Measurements from ENCODE around the gene ACVRL1. TPM values are rescaled to one million over a fixed set of nuclear protein-coding genes. Genes with fewer than 3 reads are reported as not detected.

The ACVRL1 gene
- total RNA-seq, 1 experiment from 2014 or later: 0.36 TPM

DNA sequence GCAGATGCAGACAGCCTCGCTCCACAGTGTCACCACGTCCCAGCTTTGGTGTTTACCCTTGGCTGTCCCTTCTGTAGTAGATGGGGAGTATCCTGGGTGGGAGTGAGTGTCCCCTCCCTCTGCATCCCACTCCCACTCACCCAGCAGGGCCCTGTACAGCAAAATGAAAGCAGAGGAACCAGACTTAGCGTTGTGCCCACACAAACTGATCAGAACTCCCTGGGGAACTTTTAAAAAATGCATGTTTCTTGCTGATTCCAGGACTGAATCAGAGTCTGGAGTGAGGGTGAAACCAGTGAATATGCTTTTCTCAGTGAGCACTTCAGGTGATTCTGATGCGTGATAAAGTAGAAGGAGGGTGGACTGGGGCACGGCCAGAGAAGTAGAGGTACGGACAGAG is 2.9 kb downstream of the ACVRL1 start:
- DNase-seq (ENCODE audit: low read depth, low spot score): no peak
- intact Hi-C loops (cut with micrococcal nuclease; ENCODE audit: unreplicated experiment) (no loop called here), in situ Hi-C loops (cut with HindIII; ENCODE audit: low pct_unique_long_range_greater_than_20kb, low sequenced_read_pairs) (no loop called here)
- ATAC-seq: no peak
- TF ChIP-seq SIN3A (IDR thresholded peaks at IDR 0.05; ENCODE audit: borderline replicate concordance, insufficient read depth, low read depth, low read length): no peak
- no peak for TF ChIP-seq POLR2AphosphoS5 (IDR thresholded peaks at IDR 0.05; ENCODE audit: low read depth, low read length)
- TF ChIP-seq, protein P1, sequence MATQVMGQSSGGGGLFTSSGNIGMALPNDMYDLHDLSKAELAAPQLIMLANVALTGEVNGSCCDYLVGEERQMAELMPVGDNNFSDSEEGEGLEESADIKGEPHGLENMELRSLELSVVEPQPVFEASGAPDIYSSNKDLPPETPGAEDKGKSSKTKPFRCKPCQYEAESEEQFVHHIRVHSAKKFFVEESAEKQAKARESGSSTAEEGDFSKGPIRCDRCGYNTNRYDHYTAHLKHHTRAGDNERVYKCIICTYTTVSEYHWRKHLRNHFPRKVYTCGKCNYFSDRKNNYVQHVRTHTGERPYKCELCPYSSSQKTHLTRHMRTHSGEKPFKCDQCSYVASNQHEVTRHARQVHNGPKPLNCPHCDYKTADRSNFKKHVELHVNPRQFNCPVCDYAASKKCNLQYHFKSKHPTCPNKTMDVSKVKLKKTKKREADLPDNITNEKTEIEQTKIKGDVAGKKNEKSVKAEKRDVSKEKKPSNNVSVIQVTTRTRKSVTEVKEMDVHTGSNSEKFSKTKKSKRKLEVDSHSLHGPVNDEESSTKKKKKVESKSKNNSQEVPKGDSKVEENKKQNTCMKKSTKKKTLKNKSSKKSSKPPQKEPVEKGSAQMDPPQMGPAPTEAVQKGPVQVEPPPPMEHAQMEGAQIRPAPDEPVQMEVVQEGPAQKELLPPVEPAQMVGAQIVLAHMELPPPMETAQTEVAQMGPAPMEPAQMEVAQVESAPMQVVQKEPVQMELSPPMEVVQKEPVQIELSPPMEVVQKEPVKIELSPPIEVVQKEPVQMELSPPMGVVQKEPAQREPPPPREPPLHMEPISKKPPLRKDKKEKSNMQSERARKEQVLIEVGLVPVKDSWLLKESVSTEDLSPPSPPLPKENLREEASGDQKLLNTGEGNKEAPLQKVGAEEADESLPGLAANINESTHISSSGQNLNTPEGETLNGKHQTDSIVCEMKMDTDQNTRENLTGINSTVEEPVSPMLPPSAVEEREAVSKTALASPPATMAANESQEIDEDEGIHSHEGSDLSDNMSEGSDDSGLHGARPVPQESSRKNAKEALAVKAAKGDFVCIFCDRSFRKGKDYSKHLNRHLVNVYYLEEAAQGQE (IDR thresholded peaks at IDR 0.05; ENCODE audit: insufficient read depth in 1 of 2, low read depth in 2 of 2, low read length in 1 of 2): no peak
- TF ChIP-seq, protein P2, sequence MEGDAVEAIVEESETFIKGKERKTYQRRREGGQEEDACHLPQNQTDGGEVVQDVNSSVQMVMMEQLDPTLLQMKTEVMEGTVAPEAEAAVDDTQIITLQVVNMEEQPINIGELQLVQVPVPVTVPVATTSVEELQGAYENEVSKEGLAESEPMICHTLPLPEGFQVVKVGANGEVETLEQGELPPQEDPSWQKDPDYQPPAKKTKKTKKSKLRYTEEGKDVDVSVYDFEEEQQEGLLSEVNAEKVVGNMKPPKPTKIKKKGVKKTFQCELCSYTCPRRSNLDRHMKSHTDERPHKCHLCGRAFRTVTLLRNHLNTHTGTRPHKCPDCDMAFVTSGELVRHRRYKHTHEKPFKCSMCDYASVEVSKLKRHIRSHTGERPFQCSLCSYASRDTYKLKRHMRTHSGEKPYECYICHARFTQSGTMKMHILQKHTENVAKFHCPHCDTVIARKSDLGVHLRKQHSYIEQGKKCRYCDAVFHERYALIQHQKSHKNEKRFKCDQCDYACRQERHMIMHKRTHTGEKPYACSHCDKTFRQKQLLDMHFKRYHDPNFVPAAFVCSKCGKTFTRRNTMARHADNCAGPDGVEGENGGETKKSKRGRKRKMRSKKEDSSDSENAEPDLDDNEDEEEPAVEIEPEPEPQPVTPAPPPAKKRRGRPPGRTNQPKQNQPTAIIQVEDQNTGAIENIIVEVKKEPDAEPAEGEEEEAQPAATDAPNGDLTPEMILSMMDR (IDR thresholded peaks at IDR 0.05): no peak
- TF ChIP-seq TCF7L2 (IDR thresholded peaks at IDR 0.05; ENCODE audit: low read depth, low read length): no peak
- H3K4me1 ChIP-seq (ENCODE audit: control insufficient read depth, insufficient read depth, low read length): no peaks in the 10 kb centered on the region
- H3K4me3 ChIP-seq (ENCODE audit: low read depth in 2 of 2, low read length in 2 of 2): no peak overlapping the region
- H3K27ac ChIP-seq (ENCODE audit: low read length): no peak overlapping the region
- ChIA-PET CTCF (no interaction called here), POLR2A (no interaction called here)
- H3K9me3 ChIP-seq (ENCODE audit: control insufficient read depth, insufficient read depth, low read depth, low read length): no peaks in the 10 kb centered on the region
- BruUV-seq (replicated peaks): no TSS peak
- no peaks in the 10 kb centered on the region for H3K36me3 ChIP-seq (ENCODE audit: control insufficient read depth, insufficient read depth, low read length)
- no peaks in the 10 kb centered on the region for H3K27me3 ChIP-seq (ENCODE audit: control insufficient read depth, insufficient read depth, low read length)

DNA sequence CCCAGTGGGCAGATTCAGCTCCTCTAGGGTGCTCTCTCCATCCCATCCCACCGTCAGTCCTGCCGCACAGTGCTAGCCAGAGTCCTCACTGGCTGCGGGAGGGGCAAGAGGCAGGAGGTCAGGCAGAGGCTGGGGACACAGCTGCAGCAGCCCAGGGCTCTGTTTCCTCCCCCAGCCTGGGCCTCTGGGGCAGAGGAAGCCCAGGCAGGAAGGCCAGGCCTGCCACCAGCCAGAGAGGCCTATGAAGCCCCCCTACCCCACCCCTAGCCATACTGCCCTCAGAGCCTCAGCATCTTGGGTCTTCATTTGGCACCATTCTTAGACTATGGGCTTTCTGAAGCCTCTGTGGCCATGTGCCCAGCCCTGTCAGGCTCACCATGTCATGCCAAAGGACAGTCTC is 3.4 kb downstream of the ACVRL1 start:
- Histone ChIP-seq H3K36me3 (ENCODE audit: control insufficient read depth, insufficient read depth, low read length) (no peaks in the 10 kb centered on the region), H3K9me3 (ENCODE audit: control insufficient read depth, insufficient read depth, low read depth, low read length) (no peaks in the 10 kb centered on the region), H3K4me3 (ENCODE audit: low read depth in 2 of 2, low read length in 2 of 2) (no peak overlapping the region), H3K27ac (ENCODE audit: low read length) (no peak overlapping the region), H3K27me3 (ENCODE audit: control insufficient read depth, insufficient read depth, low read length) (no peaks in the 10 kb centered on the region), H3K4me1 (ENCODE audit: control insufficient read depth, insufficient read depth, low read length) (no peaks in the 10 kb centered on the region)
- ChIA-PET POLR2A (no interaction called here), CTCF (no interaction called here)
- ATAC-seq (no peak), DNase-seq (ENCODE audit: low read depth, low spot score) (no peak)
- TF ChIP-seq, protein P1 (IDR thresholded peaks at IDR 0.05; ENCODE audit: insufficient read depth in 1 of 2, low read depth in 2 of 2, low read length in 1 of 2): no peak
- no peak for TF ChIP-seq POLR2AphosphoS5 (IDR thresholded peaks at IDR 0.05; ENCODE audit: low read depth, low read length)
- no peak for TF ChIP-seq SIN3A (IDR thresholded peaks at IDR 0.05; ENCODE audit: borderline replicate concordance, insufficient read depth, low read depth, low read length)
- no peak for TF ChIP-seq TCF7L2 (IDR thresholded peaks at IDR 0.05; ENCODE audit: low read depth, low read length)
- TF ChIP-seq, protein P2 (IDR thresholded peaks at IDR 0.05): no peak
- intact Hi-C loops (cut with micrococcal nuclease; ENCODE audit: unreplicated experiment): no loop called here
- in situ Hi-C loops (cut with HindIII; ENCODE audit: low pct_unique_long_range_greater_than_20kb, low sequenced_read_pairs): no loop called here
- no TSS peak for BruUV-seq (replicated peaks)

All from Panc1 (cell line).